HCT116 (cell line): ENCODE measurements around the gene DOCK1. TPM values are rescaled to one million over a fixed set of nuclear protein-coding genes. Genes with fewer than 3 reads are reported as not detected.

Experiments
- ATAC-seq: fragments of 200-7000 bp; cut with Tn5 transposase; 2 replicates; pipeline ENCODE4 v1.9.1; 2020; ENCODE audit warnings: mild to moderate bottlenecking, moderate library complexity
- BruUV-seq: library from RNA; stranded (reverse); fragments of 400-500 nt; replicated peaks from 2 replicates; lab custom pipeline; 2021; lab: Mats Ljungman, UMichigan
- CTCF ChIA-PET: fragments of 300-600 bp; sonication (Branson Sonifier 250); formaldehyde crosslinking; loops from one replicate; lab custom pipeline; 2021; ENCODE audit warnings: antibody characterized with exemption; lab: Charles Lee
- POLR2A ChIA-PET: fragments of 300-600, 350-600 bp; sonication (Branson Sonifier 250); formaldehyde crosslinking; loops from one replicate; lab custom pipeline; 2021; ENCODE audit warnings: antibody characterized with exemption; lab: Charles Lee
- RAD21 ChIA-PET, 2 experiments: fragments of 300-600 bp; sonication (Branson Sonifier 250); formaldehyde crosslinking; loops; one replicate each; lab custom pipeline; 2023; ENCODE audit warnings: low total read pairs in 2 of 2; ENCODE audit not compliant: uncharacterized antibody in 2 of 2, unreplicated experiment in 2 of 2, low non-redundant PET in 1 of 2; lab: Charles Lee
- DNase-seq: peaks from one replicate; pipeline ENCODE4 v3.0.0-alpha.2; 2010; ENCODE audit warnings: low read depth, low spot score
- H2AFZ ChIP-seq: fragments of 200-600 bp; shearing (Covaris generic), sonication (generic); 2 replicates; pipeline ENCODE4 v1.6.1; 2017; ENCODE audit warnings: low read depth, mixed run types, mixed read lengths, antibody characterized with exemption, low read length; ENCODE audit not compliant: poor library complexity, severe bottlenecking
- H3K27ac ChIP-seq: 2 replicates; pipeline ENCODE4 v1.5.1; 2012; ENCODE audit warnings: low read depth, low read length
- H3K27me3 ChIP-seq: fragments of 200-600 bp; sonication (generic); 2 replicates; pipeline ENCODE4 v1.6.1; 2016; ENCODE audit warnings: mixed run types, low read length, mixed read lengths; ENCODE audit not compliant: insufficient read depth
- H3K36me3 ChIP-seq, 2 experiments: fragments of 200-500 bp in 1 of 2; fragments of 200-600 bp in 1 of 2; sonication (Bioruptor generic) in 1 of 2; sonication (generic) in 1 of 2; 2 replicates each; pipeline versions ENCODE4 v1.5.1 to v1.6.1; 2014 to 2016; ENCODE audit warnings: low read length in 2 of 2, inconsistent platforms in 1 of 2, mixed read lengths in 1 of 2, mixed run types in 1 of 2; ENCODE audit not compliant: insufficient read depth in 2 of 2, control insufficient read depth in 1 of 2
- H3K4me1 ChIP-seq, 2 experiments: fragments of 200-600 bp in 1 of 2; sonication (generic) in 1 of 2; 2 replicates each; pipeline versions ENCODE4 v1.5.1 to v1.6.1; 2012 to 2017; ENCODE audit warnings: low read length in 2 of 2, inconsistent platforms in 1 of 2, mild to moderate bottlenecking in 1 of 2, mixed read lengths in 1 of 2, mixed run types in 1 of 2, moderate library complexity in 1 of 2; ENCODE audit not compliant: insufficient read depth in 2 of 2, control insufficient read depth in 1 of 2
- H3K4me2 ChIP-seq: fragments of 200-600 bp; sonication (generic); 2 replicates; pipeline ENCODE4 v1.6.1; 2017; ENCODE audit warnings: mixed run types, low read length, mixed read lengths
- H3K4me3 ChIP-seq, 2 experiments: fragments of 200-600 bp in 1 of 2; sonication (generic) in 1 of 2; replicated peaks in 1 of 2; 2 replicates each; pipeline ENCODE4 v1.5.1; 2011 to 2016; ENCODE audit warnings: low read length in 2 of 2, control low read depth in 1 of 2, low read depth in 1 of 2, mild to moderate bottlenecking in 1 of 2, mixed read lengths in 1 of 2, mixed run types in 1 of 2
- H3K79me2 ChIP-seq: fragments of 200-600 bp; sonication (generic); 2 replicates; pipeline ENCODE4 v1.6.1; 2017; ENCODE audit warnings: mild to moderate bottlenecking, mixed run types, low read length, moderate library complexity, mixed read lengths; ENCODE audit not compliant: insufficient read depth
- H3K9ac ChIP-seq: fragments of 200-600 bp; sonication (generic); 2 replicates; pipeline ENCODE4 v1.6.1; 2016; ENCODE audit warnings: low read length, mixed read lengths
- H3K9me2 ChIP-seq: fragments of 200-600 bp; sonication (generic), shearing (Covaris generic); 2 replicates; pipeline ENCODE4 v1.6.1; 2017; ENCODE audit warnings: mixed run types, mild to moderate bottlenecking, moderate library complexity; ENCODE audit not compliant: insufficient read depth
- H3K9me3 ChIP-seq, 2 experiments: fragments of 200-500 bp in 1 of 2; fragments of 200-600 bp in 1 of 2; sonication (Bioruptor generic) in 1 of 2; sonication (generic) in 1 of 2; 2 replicates each; pipeline ENCODE4 v1.6.1; 2014 to 2017; ENCODE audit warnings: low read length in 2 of 2, mixed read lengths in 2 of 2, inconsistent platforms in 1 of 2, low read depth in 1 of 2, mild to moderate bottlenecking in 1 of 2, mixed run types in 1 of 2, moderate library complexity in 1 of 2; ENCODE audit not compliant: control insufficient read depth in 1 of 2, insufficient read depth in 1 of 2
- H4K20me1 ChIP-seq: fragments of 200-600 bp; sonication (generic), shearing (Covaris generic); 2 replicates; pipeline ENCODE4 v1.6.1; 2017; ENCODE audit warnings: mixed run types, mild to moderate bottlenecking, moderate library complexity; ENCODE audit not compliant: insufficient read depth
- ELF1 ChIP-seq: IDR thresholded peaks from 2 replicates; pipeline ENCODE4 v1.6.1; 2012; ENCODE audit warnings: low read depth, borderline replicate concordance
- EZH2phosphoT487 ChIP-seq: fragments of 200-600 bp; IDR thresholded peaks from 2 replicates; pipeline ENCODE4 v1.6.1; 2018; ENCODE audit warnings: antibody characterized with exemption, borderline replicate concordance
- SIN3A ChIP-seq: IDR thresholded peaks from 2 replicates; pipeline ENCODE4 v1.6.1; 2012; ENCODE audit warnings: low read depth
- SRF ChIP-seq: IDR thresholded peaks from 2 replicates; pipeline ENCODE4 v1.6.1; 2012; ENCODE audit warnings: low read depth
- YY1 ChIP-seq: IDR thresholded peaks from 2 replicates; pipeline ENCODE4 v1.6.1; 2011; ENCODE audit warnings: low read length, low read depth, moderate library complexity, mild to moderate bottlenecking; ENCODE audit not compliant: insufficient replicate concordance; ENCODE audit errors: extremely low read depth
- ZFX ChIP-seq: fragments of 450-650 bp; IDR thresholded peaks from 2 replicates; pipeline ENCODE4 v1.6.1; 2017
- intact Hi-C: fragments of 100-400 bp; cut with micrococcal nuclease; formaldehyde crosslinking; loops from 2 replicates; pipeline ENCODE4 v1.10.0; 2022
- total RNA-seq: library from RNA; stranded (reverse); gene quantifications from one replicate; pipeline ENCODE4 v1.2.1, GENCODE V29; 2021; ENCODE audit not compliant: unreplicated experiment
- TF ChIP-seq, protein P1 (sequence below): IDR thresholded peaks from 2 replicates; pipeline ENCODE4 v1.6.1; 2011; ENCODE audit warnings: mild to moderate bottlenecking, low read length, moderate library complexity; ENCODE audit not compliant: insufficient replicate concordance; ENCODE audit errors: extremely low read depth
- TF ChIP-seq, protein P2 (sequence below): IDR thresholded peaks from 2 replicates; pipeline ENCODE4 v1.6.1; 2012
- TF ChIP-seq, protein P3 (sequence below): IDR thresholded peaks from 2 replicates; pipeline ENCODE4 v1.6.1; 2012; ENCODE audit warnings: low read depth

Gene DOCK1
- total RNA-seq, 1 experiment from 2014 or later, result 46.5 TPM

DNA sequence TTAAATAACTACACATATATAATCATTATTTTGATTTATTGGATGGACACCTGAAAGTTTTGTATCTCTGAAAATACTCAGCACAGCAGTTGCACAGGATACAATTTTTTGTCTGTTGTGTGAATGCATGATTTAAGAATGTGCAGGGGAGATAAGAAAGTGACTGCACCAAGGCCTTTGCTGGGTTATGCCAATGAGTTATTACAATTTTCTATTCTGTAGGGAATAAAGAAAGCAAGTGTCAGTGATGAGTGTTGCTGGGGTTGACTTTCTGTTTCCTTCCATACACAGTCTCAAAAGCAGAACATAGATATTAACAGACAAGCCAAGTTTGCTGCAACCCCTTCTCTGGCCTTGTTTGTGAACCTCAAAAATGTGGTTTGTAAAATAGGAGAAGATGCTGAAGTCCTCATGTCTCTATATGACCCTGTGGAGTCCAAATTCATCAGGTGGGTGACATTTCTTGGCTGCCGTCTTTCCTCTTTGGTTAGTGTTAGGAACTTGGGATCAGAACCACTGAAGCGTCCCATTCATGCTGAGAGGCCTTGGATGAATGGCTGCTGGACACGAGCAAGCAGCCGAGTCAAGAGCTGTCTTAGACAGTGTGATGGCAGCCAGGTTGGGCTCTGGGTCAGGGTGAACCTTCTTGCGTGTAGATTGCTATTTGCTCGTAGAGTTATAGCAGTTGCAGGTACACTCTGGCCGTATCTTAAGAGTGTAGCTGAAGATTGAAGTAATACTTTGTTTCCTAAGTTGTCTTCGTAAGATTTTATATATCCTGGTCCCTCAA is 92.8 kb downstream of the DOCK1 start:
- Histone ChIP-seq H3K9me3 (no peaks in the 10 kb centered on the region), H3K4me3 (no peak overlapping the region), H3K4me2 (no peak overlapping the region), H3K9ac (no peak overlapping the region), H3K79me2 (no peaks in the 10 kb centered on the region), H3K36me3 (peaks cover 0 to 21% of the 10 kb centered on the region in 2 experiments; a peak in 1 of 4 replicates), H3K9me2 (no peaks in the 10 kb centered on the region), H3K27me3 (no peaks in the 10 kb centered on the region), H4K20me1 (no peaks in the 10 kb centered on the region), H3K27ac (no peak overlapping the region), H3K4me1 (no peaks in the 10 kb centered on the region), H2AFZ (no peak overlapping the region)
- ChIA-PET CTCF (no interaction called here), POLR2A (no interaction called here), RAD21 (no interaction called here)
- intact Hi-C loops, result no loop called here
- ATAC-seq (no peak), DNase-seq (no peak)
- no TSS peak for BruUV-seq
- TF ChIP-seq, protein P1, sequence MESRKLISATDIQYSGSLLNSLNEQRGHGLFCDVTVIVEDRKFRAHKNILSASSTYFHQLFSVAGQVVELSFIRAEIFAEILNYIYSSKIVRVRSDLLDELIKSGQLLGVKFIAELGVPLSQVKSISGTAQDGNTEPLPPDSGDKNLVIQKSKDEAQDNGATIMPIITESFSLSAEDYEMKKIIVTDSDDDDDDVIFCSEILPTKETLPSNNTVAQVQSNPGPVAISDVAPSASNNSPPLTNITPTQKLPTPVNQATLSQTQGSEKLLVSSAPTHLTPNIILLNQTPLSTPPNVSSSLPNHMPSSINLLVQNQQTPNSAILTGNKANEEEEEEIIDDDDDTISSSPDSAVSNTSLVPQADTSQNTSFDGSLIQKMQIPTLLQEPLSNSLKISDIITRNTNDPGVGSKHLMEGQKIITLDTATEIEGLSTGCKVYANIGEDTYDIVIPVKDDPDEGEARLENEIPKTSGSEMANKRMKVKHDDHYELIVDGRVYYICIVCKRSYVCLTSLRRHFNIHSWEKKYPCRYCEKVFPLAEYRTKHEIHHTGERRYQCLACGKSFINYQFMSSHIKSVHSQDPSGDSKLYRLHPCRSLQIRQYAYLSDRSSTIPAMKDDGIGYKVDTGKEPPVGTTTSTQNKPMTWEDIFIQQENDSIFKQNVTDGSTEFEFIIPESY, result no peak
- TF ChIP-seq ELF1, result no peak
- TF ChIP-seq, protein P2, sequence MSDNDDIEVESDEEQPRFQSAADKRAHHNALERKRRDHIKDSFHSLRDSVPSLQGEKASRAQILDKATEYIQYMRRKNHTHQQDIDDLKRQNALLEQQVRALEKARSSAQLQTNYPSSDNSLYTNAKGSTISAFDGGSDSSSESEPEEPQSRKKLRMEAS, result no peak
- no peak for TF ChIP-seq YY1
- no peak for TF ChIP-seq EZH2phosphoT487
- TF ChIP-seq, protein P3, sequence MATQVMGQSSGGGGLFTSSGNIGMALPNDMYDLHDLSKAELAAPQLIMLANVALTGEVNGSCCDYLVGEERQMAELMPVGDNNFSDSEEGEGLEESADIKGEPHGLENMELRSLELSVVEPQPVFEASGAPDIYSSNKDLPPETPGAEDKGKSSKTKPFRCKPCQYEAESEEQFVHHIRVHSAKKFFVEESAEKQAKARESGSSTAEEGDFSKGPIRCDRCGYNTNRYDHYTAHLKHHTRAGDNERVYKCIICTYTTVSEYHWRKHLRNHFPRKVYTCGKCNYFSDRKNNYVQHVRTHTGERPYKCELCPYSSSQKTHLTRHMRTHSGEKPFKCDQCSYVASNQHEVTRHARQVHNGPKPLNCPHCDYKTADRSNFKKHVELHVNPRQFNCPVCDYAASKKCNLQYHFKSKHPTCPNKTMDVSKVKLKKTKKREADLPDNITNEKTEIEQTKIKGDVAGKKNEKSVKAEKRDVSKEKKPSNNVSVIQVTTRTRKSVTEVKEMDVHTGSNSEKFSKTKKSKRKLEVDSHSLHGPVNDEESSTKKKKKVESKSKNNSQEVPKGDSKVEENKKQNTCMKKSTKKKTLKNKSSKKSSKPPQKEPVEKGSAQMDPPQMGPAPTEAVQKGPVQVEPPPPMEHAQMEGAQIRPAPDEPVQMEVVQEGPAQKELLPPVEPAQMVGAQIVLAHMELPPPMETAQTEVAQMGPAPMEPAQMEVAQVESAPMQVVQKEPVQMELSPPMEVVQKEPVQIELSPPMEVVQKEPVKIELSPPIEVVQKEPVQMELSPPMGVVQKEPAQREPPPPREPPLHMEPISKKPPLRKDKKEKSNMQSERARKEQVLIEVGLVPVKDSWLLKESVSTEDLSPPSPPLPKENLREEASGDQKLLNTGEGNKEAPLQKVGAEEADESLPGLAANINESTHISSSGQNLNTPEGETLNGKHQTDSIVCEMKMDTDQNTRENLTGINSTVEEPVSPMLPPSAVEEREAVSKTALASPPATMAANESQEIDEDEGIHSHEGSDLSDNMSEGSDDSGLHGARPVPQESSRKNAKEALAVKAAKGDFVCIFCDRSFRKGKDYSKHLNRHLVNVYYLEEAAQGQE, result no peak
- no peak for TF ChIP-seq ZFX
- no peak for TF ChIP-seq SRF
- no peak for TF ChIP-seq SIN3A
